Liver (tissue), 9 donors: ENCODE data around the gene TREH. TPM values are rescaled to one million over a fixed set of nuclear protein-coding genes. Genes with fewer than 3 reads are reported as not detected.

ENCODE experiments used
- DNase-seq: peaks from one replicate; pipeline ENCODE4 v3.0.0-alpha.2; 2017; ENCODE audit warnings: low spot score
- H3K27ac ChIP-seq, 2 donors: one replicate each; pipeline ENCODE4 v1.7.0; 2013; ENCODE audit warnings: inconsistent platforms in 2 of 2, low read length in 2 of 2, control low read depth in 1 of 2, low read depth in 1 of 2, mild to moderate bottlenecking in 1 of 2
- H3K27me3 ChIP-seq, 4 donors: one replicate each; pipeline versions ENCODE4 v1.6.1 to v1.7.0; 2013; ENCODE audit warnings: low read length in 3 of 4, inconsistent platforms in 1 of 4, mild to moderate bottlenecking in 1 of 4, moderate library complexity in 1 of 4; ENCODE audit not compliant: control insufficient read depth in 4 of 4, insufficient read depth in 4 of 4
- H3K36me3 ChIP-seq, 4 donors: one replicate each; pipeline versions ENCODE4 v1.6.1 to v1.7.0; 2013; ENCODE audit warnings: low read length in 3 of 4, mild to moderate bottlenecking in 3 of 4, low read depth in 1 of 4, moderate library complexity in 1 of 4; ENCODE audit not compliant: control insufficient read depth in 4 of 4, insufficient read depth in 3 of 4
- H3K4me1 ChIP-seq, 4 donors: one replicate each; pipeline versions ENCODE4 v1.6.1 to v1.7.0; 2013; ENCODE audit warnings: low read length in 3 of 4, mild to moderate bottlenecking in 3 of 4, moderate library complexity in 1 of 4; ENCODE audit not compliant: control insufficient read depth in 4 of 4, insufficient read depth in 4 of 4
- H3K4me3 ChIP-seq, 3 donors: one replicate each; pipeline versions ENCODE4 v1.6.1 to v1.7.0; 2013; ENCODE audit warnings: low read length in 3 of 3, control low read depth in 1 of 3, low read depth in 1 of 3, mild to moderate bottlenecking in 1 of 3
- H3K9ac ChIP-seq, 2 donors: one replicate each; pipeline ENCODE4 v1.7.0; 2013; ENCODE audit warnings: low read length in 2 of 2, mild to moderate bottlenecking in 2 of 2, moderate library complexity in 2 of 2, control low read depth in 1 of 2, low read depth in 1 of 2
- H3K9me3 ChIP-seq, 4 donors: one replicate each; pipeline versions ENCODE4 v1.6.1 to v1.7.0; 2013; ENCODE audit warnings: low read length in 3 of 4; ENCODE audit not compliant: control insufficient read depth in 4 of 4
- EGR1 ChIP-seq, 2 donors: IDR thresholded peaks; 2 replicates each; pipeline ENCODE4 v1.6.1; 2016 to 2018; ENCODE audit warnings: antibody characterized with exemption in 2 of 2, low read depth in 2 of 2
- FOXA1 ChIP-seq: IDR thresholded peaks from 2 replicates; pipeline ENCODE4 v1.6.1; 2016; ENCODE audit warnings: antibody characterized with exemption
- FOXA2 ChIP-seq: IDR thresholded peaks from 2 replicates; pipeline ENCODE4 v1.6.1; 2016; ENCODE audit warnings: antibody characterized with exemption
- GABPA ChIP-seq, 2 donors: IDR thresholded peaks in 1 of 2; conservative IDR thresholded peaks in 1 of 2; 2 replicates each; pipeline ENCODE4 v1.6.1; 2016; ENCODE audit warnings: antibody characterized with exemption in 2 of 2, mild to moderate bottlenecking in 1 of 2, moderate library complexity in 1 of 2
- HNF4A ChIP-seq, 2 donors: conservative IDR thresholded peaks; 2 replicates each; pipeline ENCODE4 v1.6.1; 2016; ENCODE audit warnings: antibody characterized with exemption in 2 of 2, mild to moderate bottlenecking in 2 of 2
- HNF4G ChIP-seq: IDR thresholded peaks from 2 replicates; pipeline ENCODE4 v1.6.1; 2016; ENCODE audit warnings: antibody characterized with exemption
- RAD21 ChIP-seq, 2 donors: IDR thresholded peaks; 2 replicates each; pipeline ENCODE4 v1.6.1; 2016; ENCODE audit warnings: antibody characterized with exemption in 2 of 2, mild to moderate bottlenecking in 2 of 2
- RXRA ChIP-seq, 2 donors: IDR thresholded peaks; 2 replicates each; pipeline ENCODE4 v1.6.1; 2017 to 2018; ENCODE audit warnings: antibody characterized with exemption in 2 of 2, mild to moderate bottlenecking in 1 of 2
- SP1 ChIP-seq: IDR thresholded peaks from 2 replicates; pipeline ENCODE4 v1.6.1; 2018; ENCODE audit warnings: antibody characterized with exemption, mild to moderate bottlenecking
- TAF1 ChIP-seq: conservative IDR thresholded peaks from 2 replicates; pipeline ENCODE4 v1.6.1; 2016; ENCODE audit warnings: antibody characterized with exemption, mild to moderate bottlenecking
- YY1 ChIP-seq: IDR thresholded peaks from 2 replicates; pipeline ENCODE4 v1.6.1; 2016; ENCODE audit warnings: antibody characterized with exemption, mild to moderate bottlenecking
- WGBS: extraction: QIAGEN DNeasy Blood & Tissue Kit; methylation state at CpG from one replicate; pipeline ENCODE4 v1.1.7; 2013; 5-methylcytosine and 5-hydroxymethylcytosine counted together
- polyA plus RNA-seq, 2 donors: library from polyadenylated mRNA; stranded (reverse) in 1 of 2; unstranded in 1 of 2; fragments of 200-250 nt in 1 of 2; fragments of >200 nt in 1 of 2; fragmentation: Nextera tagmentation in 1 of 2; extraction: Ambion mirVana in 1 of 2; gene quantifications; one replicate each; pipeline versions ENCODE4 v1.2.1 to v1.2.3, GENCODE V29; 2013 to 2015
- total RNA-seq, 2 donors: library from RNA; depleted of rRNA; stranded (reverse); fragments of >200 nt; gene quantifications; one replicate each; pipeline ENCODE4 v1.2.3, GENCODE V29; 2014
- TF ChIP-seq, protein P1 (sequence below): IDR thresholded peaks from 2 replicates; pipeline ENCODE4 v1.6.1; 2016; ENCODE audit warnings: antibody characterized with exemption
- TF ChIP-seq, protein P2 (sequence below): fragments of 150-350 bp; IDR thresholded peaks from 2 replicates; pipeline ENCODE4 v1.5.1; 2017; ENCODE audit warnings: improper control_type of control experiment, low read depth, low read length; ENCODE audit not compliant: missing input control
- TF ChIP-seq, protein P3 (sequence below): IDR thresholded peaks from 2 replicates; pipeline ENCODE4 v1.6.1; 2016; ENCODE audit warnings: antibody characterized with exemption
- TF ChIP-seq, protein P4 (sequence below): IDR thresholded peaks from 2 replicates; pipeline ENCODE4 v1.6.1; 2016; ENCODE audit warnings: antibody characterized with exemption
- TF ChIP-seq, protein P5 (sequence below): IDR thresholded peaks from 2 replicates; pipeline ENCODE4 v1.6.1; 2016; ENCODE audit warnings: antibody characterized with exemption, mild to moderate bottlenecking
- donor health status: healthy.
- donor health status: healthy.
- donor health status: healthy.
- donor health status: healthy.
- donor health status: healthy.

Gene TREH
- total and polyA plus RNA-seq, 4 donors, result 0.50 to 1.2 (median 0.84) TPM; not detected in 1

DNA sequence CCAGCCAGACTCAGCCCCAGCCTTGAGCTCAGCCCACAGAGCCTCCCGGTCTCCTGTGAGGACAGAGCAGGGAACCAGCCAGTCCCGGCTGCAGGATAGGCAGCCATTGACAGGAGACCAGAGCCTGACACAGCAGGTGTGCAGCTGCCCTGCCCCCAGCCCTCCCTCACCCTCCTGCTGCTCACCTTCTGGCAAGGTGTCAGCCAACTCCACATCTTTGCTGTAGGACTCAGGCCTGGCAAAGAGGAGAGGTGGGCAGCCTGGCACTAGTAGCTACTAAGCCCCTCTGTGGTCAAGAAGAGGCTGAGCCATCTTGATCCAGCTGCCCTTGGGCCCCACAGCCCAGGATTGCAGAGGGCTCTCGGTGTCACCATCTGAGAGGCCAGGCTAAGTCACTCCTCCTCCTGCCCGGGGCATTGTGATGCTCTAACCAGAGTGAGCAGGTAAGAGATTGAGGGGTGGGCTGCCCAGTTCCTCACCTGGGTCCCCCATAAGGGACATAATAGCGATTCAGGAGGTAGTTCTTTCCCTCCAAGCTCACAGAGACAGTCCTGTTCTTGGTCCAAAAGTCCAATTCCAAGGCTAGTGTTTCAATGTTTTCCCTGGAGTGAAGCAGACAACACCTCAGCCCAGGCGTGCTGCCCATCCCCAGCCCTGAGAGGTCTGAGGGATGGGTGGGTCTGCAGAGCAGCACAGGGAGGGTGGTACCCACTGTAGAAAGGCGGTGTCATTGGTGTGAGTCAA, 18.6 kb downstream of the TREH start:
- Histone ChIP-seq H3K4me1 (peaks cover 0 to 7% (median 5%) of the 10 kb centered on the region in 4 donors), H3K9me3 (no peaks in the 10 kb centered on the region), H3K36me3 (no peaks in the 10 kb centered on the region), H3K27ac (no peak overlapping the region), H3K9ac (no peak overlapping the region), H3K27me3 (no peaks in the 10 kb centered on the region), H3K4me3 (no peak overlapping the region)
- no peak for DNase-seq
- WGBS, result 83% methylated on average over 7 of the region's 7 CpGs
- TF ChIP-seq HNF4G, result no peak
- TF ChIP-seq, protein P1, sequence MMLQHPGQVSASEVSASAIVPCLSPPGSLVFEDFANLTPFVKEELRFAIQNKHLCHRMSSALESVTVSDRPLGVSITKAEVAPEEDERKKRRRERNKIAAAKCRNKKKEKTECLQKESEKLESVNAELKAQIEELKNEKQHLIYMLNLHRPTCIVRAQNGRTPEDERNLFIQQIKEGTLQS, result no peak
- TF ChIP-seq, protein P2, sequence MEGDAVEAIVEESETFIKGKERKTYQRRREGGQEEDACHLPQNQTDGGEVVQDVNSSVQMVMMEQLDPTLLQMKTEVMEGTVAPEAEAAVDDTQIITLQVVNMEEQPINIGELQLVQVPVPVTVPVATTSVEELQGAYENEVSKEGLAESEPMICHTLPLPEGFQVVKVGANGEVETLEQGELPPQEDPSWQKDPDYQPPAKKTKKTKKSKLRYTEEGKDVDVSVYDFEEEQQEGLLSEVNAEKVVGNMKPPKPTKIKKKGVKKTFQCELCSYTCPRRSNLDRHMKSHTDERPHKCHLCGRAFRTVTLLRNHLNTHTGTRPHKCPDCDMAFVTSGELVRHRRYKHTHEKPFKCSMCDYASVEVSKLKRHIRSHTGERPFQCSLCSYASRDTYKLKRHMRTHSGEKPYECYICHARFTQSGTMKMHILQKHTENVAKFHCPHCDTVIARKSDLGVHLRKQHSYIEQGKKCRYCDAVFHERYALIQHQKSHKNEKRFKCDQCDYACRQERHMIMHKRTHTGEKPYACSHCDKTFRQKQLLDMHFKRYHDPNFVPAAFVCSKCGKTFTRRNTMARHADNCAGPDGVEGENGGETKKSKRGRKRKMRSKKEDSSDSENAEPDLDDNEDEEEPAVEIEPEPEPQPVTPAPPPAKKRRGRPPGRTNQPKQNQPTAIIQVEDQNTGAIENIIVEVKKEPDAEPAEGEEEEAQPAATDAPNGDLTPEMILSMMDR, result no peak
- TF ChIP-seq SP1, result no peak
- TF ChIP-seq, protein P3, sequence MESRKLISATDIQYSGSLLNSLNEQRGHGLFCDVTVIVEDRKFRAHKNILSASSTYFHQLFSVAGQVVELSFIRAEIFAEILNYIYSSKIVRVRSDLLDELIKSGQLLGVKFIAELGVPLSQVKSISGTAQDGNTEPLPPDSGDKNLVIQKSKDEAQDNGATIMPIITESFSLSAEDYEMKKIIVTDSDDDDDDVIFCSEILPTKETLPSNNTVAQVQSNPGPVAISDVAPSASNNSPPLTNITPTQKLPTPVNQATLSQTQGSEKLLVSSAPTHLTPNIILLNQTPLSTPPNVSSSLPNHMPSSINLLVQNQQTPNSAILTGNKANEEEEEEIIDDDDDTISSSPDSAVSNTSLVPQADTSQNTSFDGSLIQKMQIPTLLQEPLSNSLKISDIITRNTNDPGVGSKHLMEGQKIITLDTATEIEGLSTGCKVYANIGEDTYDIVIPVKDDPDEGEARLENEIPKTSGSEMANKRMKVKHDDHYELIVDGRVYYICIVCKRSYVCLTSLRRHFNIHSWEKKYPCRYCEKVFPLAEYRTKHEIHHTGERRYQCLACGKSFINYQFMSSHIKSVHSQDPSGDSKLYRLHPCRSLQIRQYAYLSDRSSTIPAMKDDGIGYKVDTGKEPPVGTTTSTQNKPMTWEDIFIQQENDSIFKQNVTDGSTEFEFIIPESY, result no peak
- no peak for TF ChIP-seq TAF1
- TF ChIP-seq HNF4A (conservative IDR thresholded peaks at IDR 0.05), result no peak
- TF ChIP-seq, protein P4, sequence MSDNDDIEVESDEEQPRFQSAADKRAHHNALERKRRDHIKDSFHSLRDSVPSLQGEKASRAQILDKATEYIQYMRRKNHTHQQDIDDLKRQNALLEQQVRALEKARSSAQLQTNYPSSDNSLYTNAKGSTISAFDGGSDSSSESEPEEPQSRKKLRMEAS, result no peak
- TF ChIP-seq RXRA (IDR thresholded peaks at IDR 0.05), result no peak
- TF ChIP-seq EGR1 (IDR thresholded peaks at IDR 0.05; ENCODE audit: low read depth in 2 of 2), result no peak
- no peak for TF ChIP-seq GABPA (IDR thresholded peaks at IDR 0.05 in 1 of 2, conservative IDR thresholded peaks at IDR 0.05 in 1 of 2)
- TF ChIP-seq RAD21 (IDR thresholded peaks at IDR 0.05), result no peak
- no peak for TF ChIP-seq FOXA1
- TF ChIP-seq, protein P5, sequence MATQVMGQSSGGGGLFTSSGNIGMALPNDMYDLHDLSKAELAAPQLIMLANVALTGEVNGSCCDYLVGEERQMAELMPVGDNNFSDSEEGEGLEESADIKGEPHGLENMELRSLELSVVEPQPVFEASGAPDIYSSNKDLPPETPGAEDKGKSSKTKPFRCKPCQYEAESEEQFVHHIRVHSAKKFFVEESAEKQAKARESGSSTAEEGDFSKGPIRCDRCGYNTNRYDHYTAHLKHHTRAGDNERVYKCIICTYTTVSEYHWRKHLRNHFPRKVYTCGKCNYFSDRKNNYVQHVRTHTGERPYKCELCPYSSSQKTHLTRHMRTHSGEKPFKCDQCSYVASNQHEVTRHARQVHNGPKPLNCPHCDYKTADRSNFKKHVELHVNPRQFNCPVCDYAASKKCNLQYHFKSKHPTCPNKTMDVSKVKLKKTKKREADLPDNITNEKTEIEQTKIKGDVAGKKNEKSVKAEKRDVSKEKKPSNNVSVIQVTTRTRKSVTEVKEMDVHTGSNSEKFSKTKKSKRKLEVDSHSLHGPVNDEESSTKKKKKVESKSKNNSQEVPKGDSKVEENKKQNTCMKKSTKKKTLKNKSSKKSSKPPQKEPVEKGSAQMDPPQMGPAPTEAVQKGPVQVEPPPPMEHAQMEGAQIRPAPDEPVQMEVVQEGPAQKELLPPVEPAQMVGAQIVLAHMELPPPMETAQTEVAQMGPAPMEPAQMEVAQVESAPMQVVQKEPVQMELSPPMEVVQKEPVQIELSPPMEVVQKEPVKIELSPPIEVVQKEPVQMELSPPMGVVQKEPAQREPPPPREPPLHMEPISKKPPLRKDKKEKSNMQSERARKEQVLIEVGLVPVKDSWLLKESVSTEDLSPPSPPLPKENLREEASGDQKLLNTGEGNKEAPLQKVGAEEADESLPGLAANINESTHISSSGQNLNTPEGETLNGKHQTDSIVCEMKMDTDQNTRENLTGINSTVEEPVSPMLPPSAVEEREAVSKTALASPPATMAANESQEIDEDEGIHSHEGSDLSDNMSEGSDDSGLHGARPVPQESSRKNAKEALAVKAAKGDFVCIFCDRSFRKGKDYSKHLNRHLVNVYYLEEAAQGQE, result no peak
- no peak for TF ChIP-seq YY1
- no peak for TF ChIP-seq FOXA2
